ENCODE results near the gene HGF. TPM values are rescaled to one million over a fixed set of nuclear protein-coding genes. Genes with fewer than 3 reads are reported as not detected.

The HGF gene
- total RNA-seq, 4 donors from 2014 or later, result 5.0 to 13.4 (median 5.6) TPM

GRCh38 chr7:81687062-81687461, 82.8 kb downstream of the HGF start:
- Histone ChIP-seq H3K27me3 (no peaks in the 10 kb centered on the region), H3K4me1 (peaks cover 0 to 46% (median 28%) of the 10 kb centered on the region in 4 donors), H3K36me3 (no peaks in the 10 kb centered on the region), H3K4me3 (no peak overlapping the region), H3K27ac (replicated peaks in 1 of 4) (no peak overlapping the region), H3K9me3 (no peaks in the 10 kb centered on the region)
- intact Hi-C loops (cut with DNase I), result no loop called here
- no peak for DNase-seq (ENCODE audit: extremely low spot score)
- TF ChIP-seq CTCF (IDR thresholded peaks at IDR 0.05) (no peak), POLR2A (IDR thresholded peaks at IDR 0.05; ENCODE audit: low read depth) (no peak), POLR2AphosphoS5 (IDR thresholded peaks at IDR 0.05) (no peak), EP300 (IDR thresholded peaks at IDR 0.05) (no peak)

GRCh38 chr7:81685270-81685868, 84.5 kb downstream of the HGF start:
- Histone ChIP-seq H3K4me3 (no peak overlapping the region), H3K4me1 (peaks cover 0 to 36% (median 23%) of the 10 kb centered on the region in 4 donors), H3K27me3 (no peaks in the 10 kb centered on the region), H3K27ac (replicated peaks in 1 of 4) (peak overlapping the region; percentile 62 to 76 (median 68)), H3K36me3 (no peaks in the 10 kb centered on the region), H3K9me3 (no peaks in the 10 kb centered on the region)
- intact Hi-C loops (cut with DNase I), result no loop called here
- TF ChIP-seq CTCF (IDR thresholded peaks at IDR 0.05) (no peak), POLR2A (IDR thresholded peaks at IDR 0.05; ENCODE audit: low read depth) (no peak), EP300 (IDR thresholded peaks at IDR 0.05) (no peak), POLR2AphosphoS5 (IDR thresholded peaks at IDR 0.05) (no peak)
- no peak for DNase-seq (ENCODE audit: extremely low spot score)
- WGBS, result 44% methylated on average over 3 of the region's 3 CpGs

DNA sequence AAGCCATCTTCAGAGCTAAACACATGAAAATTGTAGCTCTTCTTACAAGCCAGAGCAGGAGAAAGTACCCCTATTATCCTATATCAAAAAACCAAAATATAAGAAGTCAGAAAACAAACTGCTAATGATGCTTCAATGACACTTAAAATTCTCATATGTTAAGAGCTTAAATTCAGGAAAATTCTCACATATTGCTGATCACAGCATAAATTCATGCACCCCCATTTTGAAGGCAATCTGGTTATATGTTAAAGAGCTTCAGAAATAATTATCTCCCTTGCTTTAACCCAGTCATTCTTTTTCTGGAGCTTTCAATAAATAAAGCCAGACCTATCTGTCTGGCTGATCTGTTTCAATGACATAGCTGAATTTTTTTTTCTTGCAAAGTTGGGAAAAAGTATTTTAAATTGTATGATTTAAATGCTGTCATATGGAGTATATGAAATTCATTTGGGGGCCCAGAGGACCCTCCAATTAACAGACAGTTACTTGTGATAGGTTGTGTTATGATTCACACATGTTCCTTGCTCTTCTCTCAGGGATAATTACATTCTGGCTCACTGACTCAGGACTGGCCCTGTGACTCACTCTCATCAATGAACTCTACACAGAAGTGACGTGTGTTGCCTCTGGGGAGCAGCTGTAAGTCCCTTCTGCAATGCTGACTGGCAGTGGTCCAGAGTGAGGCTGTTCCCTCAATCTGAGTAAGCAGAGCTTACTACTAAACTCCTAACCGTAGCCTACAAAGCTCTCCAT, 85.2 kb downstream of the HGF start:
- no peaks in the 10 kb centered on the region for H3K27me3 ChIP-seq
- peak; percentile 96 for DNase-seq (ENCODE audit: extremely low spot score)
- no peaks in the 10 kb centered on the region for H3K36me3 ChIP-seq
- peaks cover 0 to 31% (median 17%) of the 10 kb centered on the region in 4 donors for H3K4me1 ChIP-seq
- no peaks in the 10 kb centered on the region for H3K9me3 ChIP-seq
- 14% methylated on average over 2 of the region's 2 CpGs for WGBS
- no peak overlapping the region for H3K4me3 ChIP-seq
- intact Hi-C loops (cut with DNase I), result no loop called here
- TF ChIP-seq EP300 (IDR thresholded peaks at IDR 0.05) (no peak), POLR2AphosphoS5 (IDR thresholded peaks at IDR 0.05) (peak; percentile 75), POLR2A (IDR thresholded peaks at IDR 0.05; ENCODE audit: low read depth) (no peak)
- H3K27ac ChIP-seq (replicated peaks in 1 of 4), result peak overlapping the region; percentile 62 to 76 (median 68)

DNA sequence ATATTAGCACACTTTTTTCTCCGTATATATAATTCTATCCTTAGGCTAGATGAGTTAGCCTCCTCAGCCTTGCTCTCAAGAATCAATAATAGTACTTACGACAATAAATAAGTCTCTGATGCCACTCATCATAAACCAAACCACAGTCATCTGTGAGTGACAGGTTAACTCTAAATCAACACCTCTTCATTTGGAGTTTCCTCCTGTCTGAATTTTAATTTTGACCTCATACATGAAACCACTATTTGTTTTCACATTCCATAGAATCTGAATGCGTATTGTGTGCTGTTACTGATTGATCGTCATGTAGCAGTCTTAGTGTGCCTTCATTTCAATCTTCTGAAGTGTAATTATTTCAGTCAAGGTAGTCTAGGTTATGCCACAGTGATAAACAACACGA, 85.8 kb downstream of the HGF start:
- Histone ChIP-seq H3K27me3 (no peaks in the 10 kb centered on the region), H3K27ac (replicated peaks in 1 of 4) (peak overlapping the region in 1 of 4 donors; percentile 76), H3K4me3 (no peak overlapping the region), H3K9me3 (no peaks in the 10 kb centered on the region), H3K4me1 (peaks cover 0 to 31% (median 17%) of the 10 kb centered on the region in 4 donors), H3K36me3 (no peaks in the 10 kb centered on the region)
- 90% methylated on average over 5 of the region's 5 CpGs for WGBS
- intact Hi-C loops (cut with DNase I), result no loop called here
- TF ChIP-seq POLR2AphosphoS5 (IDR thresholded peaks at IDR 0.05), result no peak
- no peak for TF ChIP-seq EP300 (IDR thresholded peaks at IDR 0.05)
- no peak for TF ChIP-seq POLR2A (IDR thresholded peaks at IDR 0.05; ENCODE audit: low read depth)
- TF ChIP-seq CTCF (IDR thresholded peaks at IDR 0.05), result no peak
- no peak for DNase-seq (ENCODE audit: extremely low spot score)

DNA sequence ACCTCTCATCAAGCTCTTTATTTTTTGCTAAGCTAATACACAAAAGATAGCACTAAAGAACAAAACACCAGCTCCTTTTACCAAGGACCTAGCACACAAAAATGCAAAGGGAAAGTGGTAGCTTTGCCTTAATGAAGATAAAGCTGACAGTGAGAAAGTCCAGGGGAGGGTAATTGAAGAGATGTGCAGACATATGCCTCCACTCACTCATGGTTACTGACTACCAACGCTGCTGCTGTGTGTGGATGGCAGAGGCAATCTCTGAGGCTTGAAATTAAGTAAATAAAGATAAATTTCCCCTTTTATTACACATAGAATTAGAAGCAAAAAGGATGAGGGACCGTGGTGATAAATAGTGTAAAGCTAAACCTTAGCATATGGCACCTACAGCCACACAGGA, 87.0 kb downstream of the HGF start:
- Histone ChIP-seq H3K27ac (replicated peaks in 1 of 4) (no peak overlapping the region), H3K27me3 (no peaks in the 10 kb centered on the region), H3K4me3 (no peak overlapping the region), H3K4me1 (peaks cover 0 to 31% (median 17%) of the 10 kb centered on the region in 4 donors), H3K9me3 (no peaks in the 10 kb centered on the region), H3K36me3 (no peaks in the 10 kb centered on the region)
- no peak for TF ChIP-seq POLR2A (IDR thresholded peaks at IDR 0.05; ENCODE audit: low read depth)
- no peak for TF ChIP-seq POLR2AphosphoS5 (IDR thresholded peaks at IDR 0.05)
- no peak for TF ChIP-seq CTCF (IDR thresholded peaks at IDR 0.05)
- 50% methylated on average over 2 of the region's 2 CpGs for WGBS
- intact Hi-C loops (cut with DNase I), result no loop called here
- DNase-seq (ENCODE audit: extremely low spot score), result no peak
